IgD-negative memory B cell (primary cell): ENCODE measurements around the gene JADE1. TPM values are rescaled to one million over a fixed set of nuclear protein-coding genes. Genes with fewer than 3 reads are reported as not detected.
A peak's percentile ranks its signal among the peaks of the same experiment; 100 is the strongest.

Experiments
- H3K27ac Mint-ChIP-seq, 3 donors: one replicate each; pipeline ENCODE4 v1.8.0; 2020 to 2022; ENCODE audit warnings: mild to moderate bottlenecking in 3 of 3, mixed read lengths in 3 of 3, moderate library complexity in 1 of 3
- H3K27me3 Mint-ChIP-seq: one replicate; pipeline ENCODE4 v1.8.0; 2021; ENCODE audit warnings: mixed read lengths
- H3K36me3 Mint-ChIP-seq: one replicate; pipeline ENCODE4 v1.8.0; 2020; ENCODE audit warnings: mild to moderate bottlenecking, mixed read lengths
- H3K4me1 Mint-ChIP-seq, 3 donors: one replicate each; pipeline ENCODE4 v1.8.0; 2020 to 2022; ENCODE audit warnings: mixed read lengths in 3 of 3, mild to moderate bottlenecking in 1 of 3
- H3K4me3 Mint-ChIP-seq, 4 donors: one replicate each; pipeline ENCODE4 v1.8.0; 2020 to 2022; ENCODE audit warnings: mild to moderate bottlenecking in 4 of 4, mixed read lengths in 4 of 4, moderate library complexity in 3 of 4
- H3K9me3 Mint-ChIP-seq, 3 donors: one replicate each; pipeline ENCODE4 v1.8.0; 2020 to 2021; ENCODE audit warnings: mixed read lengths in 3 of 3, mild to moderate bottlenecking in 1 of 3
- polyA plus RNA-seq: library from polyadenylated mRNA; unstranded; fragments of 300-500 nt; fragmentation: Illumina TruSeq; gene quantifications from one replicate; pipeline ENCODE4 v1.2.3, GENCODE V29; 2021

JADE1 gene
- polyA plus RNA-seq, 1 donor from 2014 or later, result 34.6 TPM

- H3K4me1 Mint-ChIP-seq, result peaks cover 22 to 27% (median 22%) of the 10 kb centered on the region in 3 donors
- H3K4me3 Mint-ChIP-seq, result peak overlapping the region in 2 of 4 donors; percentile 67 to 70
- H3K36me3 Mint-ChIP-seq, result peaks cover 13% of the 10 kb centered on the region
- no peaks in the 10 kb centered on the region for H3K27me3 Mint-ChIP-seq
- H3K27ac Mint-ChIP-seq, result peak overlapping the region in 1 of 3 donors; percentile 2
- no peaks in the 10 kb centered on the region for H3K9me3 Mint-ChIP-seq
Observed at GRCh38 chr4:128916832-128917231, 107.3 kb downstream of the JADE1 start.

- Mint-ChIP-seq H3K4me1 (peaks cover 22 to 27% (median 22%) of the 10 kb centered on the region in 3 donors), H3K27ac (peak overlapping the region in 1 of 3 donors; percentile 6), H3K4me3 (peak overlapping the region in 1 of 4 donors; percentile 19), H3K9me3 (no peaks in the 10 kb centered on the region), H3K27me3 (no peaks in the 10 kb centered on the region), H3K36me3 (peaks cover 16% of the 10 kb centered on the region)
Observed at GRCh38 chr4:128917781-128918180, 108.3 kb downstream of the JADE1 start.

GRCh38 chr4:128921954-128922353 is 112.5 kb downstream of the JADE1 start:
- Mint-ChIP-seq H3K4me1 (peaks cover 17 to 20% (median 19%) of the 10 kb centered on the region in 3 donors), H3K36me3 (peaks cover 24% of the 10 kb centered on the region), H3K27ac (no peak overlapping the region)

More at GRCh38 chr4:128921954-128922353, 112.5 kb downstream of the JADE1 start:
- peaks cover 0 to 2% (median 0%) of the 10 kb centered on the region in 3 donors for H3K9me3 Mint-ChIP-seq
- no peak overlapping the region for H3K4me3 Mint-ChIP-seq
- no peaks in the 10 kb centered on the region for H3K27me3 Mint-ChIP-seq
